ENCODE measurements around the gene FBLN1. TPM values are rescaled to one million over a fixed set of nuclear protein-coding genes. Genes with fewer than 3 reads are reported as not detected.

The FBLN1 gene
- total RNA-seq, 1 donor from 2014 or later: 186 TPM

GRCh38 chr22:45455621-45456020 lies 47.1 kb upstream of the FBLN1 start:
- no peak for TF ChIP-seq CTCF (IDR thresholded peaks at IDR 0.05)
- Mint-ChIP-seq H3K36me3 (ENCODE audit: low read depth) (no peaks in the 10 kb centered on the region), H3K4me3 (ENCODE audit: unreplicated experiment) (no peak overlapping the region), H3K27me3 (ENCODE audit: low read depth) (no peaks in the 10 kb centered on the region), H3K27ac (ENCODE audit: unreplicated experiment) (no peak overlapping the region), H3K4me1 (ENCODE audit: low read depth) (peaks cover 23% of the 10 kb centered on the region), H3K9me3 (ENCODE audit: low read depth) (no peaks in the 10 kb centered on the region)
- DNase-seq (ENCODE audit: low spot score): no peak

GRCh38 chr22:45456811-45457210 lies 45.9 kb upstream of the FBLN1 start:
- Mint-ChIP-seq H3K4me3 (ENCODE audit: unreplicated experiment) (no peak overlapping the region), H3K27me3 (ENCODE audit: low read depth) (no peaks in the 10 kb centered on the region), H3K27ac (ENCODE audit: unreplicated experiment) (no peak overlapping the region), H3K36me3 (ENCODE audit: low read depth) (no peaks in the 10 kb centered on the region), H3K4me1 (ENCODE audit: low read depth) (peaks cover 20% of the 10 kb centered on the region), H3K9me3 (ENCODE audit: low read depth) (no peaks in the 10 kb centered on the region)
- DNase-seq (ENCODE audit: low spot score): no peak
- TF ChIP-seq CTCF (IDR thresholded peaks at IDR 0.05): no peak

- Mint-ChIP-seq H3K4me3 (ENCODE audit: unreplicated experiment) (no peak overlapping the region), H3K36me3 (ENCODE audit: low read depth) (no peaks in the 10 kb centered on the region), H3K4me1 (ENCODE audit: low read depth) (peaks cover 13% of the 10 kb centered on the region), H3K27me3 (ENCODE audit: low read depth) (no peaks in the 10 kb centered on the region), H3K27ac (ENCODE audit: unreplicated experiment) (no peak overlapping the region), H3K9me3 (ENCODE audit: low read depth) (no peaks in the 10 kb centered on the region)
- no peak for DNase-seq (ENCODE audit: low spot score)
- no peak for TF ChIP-seq CTCF (IDR thresholded peaks at IDR 0.05)
Measured at GRCh38 chr22:45458532-45458931, 44.2 kb upstream of the FBLN1 start.

GRCh38 chr22:45459235-45459634 lies 43.4 kb upstream of the FBLN1 start:
- Mint-ChIP-seq H3K4me1 (ENCODE audit: low read depth) (peaks cover 13% of the 10 kb centered on the region), H3K4me3 (ENCODE audit: unreplicated experiment) (no peak overlapping the region), H3K27ac (ENCODE audit: unreplicated experiment) (no peak overlapping the region), H3K9me3 (ENCODE audit: low read depth) (peaks cover 3% of the 10 kb centered on the region), H3K36me3 (ENCODE audit: low read depth) (no peaks in the 10 kb centered on the region), H3K27me3 (ENCODE audit: low read depth) (no peaks in the 10 kb centered on the region)
- no peak for TF ChIP-seq CTCF (IDR thresholded peaks at IDR 0.05)
- DNase-seq (ENCODE audit: low spot score): no peak

GRCh38 chr22:45460288-45461109 lies 42.2 kb upstream of the FBLN1 start:
- Mint-ChIP-seq H3K36me3 (ENCODE audit: low read depth) (no peaks in the 10 kb centered on the region), H3K27me3 (ENCODE audit: low read depth) (no peaks in the 10 kb centered on the region), H3K4me1 (ENCODE audit: low read depth) (peaks cover 8% of the 10 kb centered on the region), H3K4me3 (ENCODE audit: unreplicated experiment) (no peak overlapping the region), H3K9me3 (ENCODE audit: low read depth) (peaks cover 4% of the 10 kb centered on the region), H3K27ac (ENCODE audit: unreplicated experiment) (no peak overlapping the region)
- DNase-seq (ENCODE audit: low spot score): no peak
- TF ChIP-seq CTCF (IDR thresholded peaks at IDR 0.05): no peak

All from chondrocyte (in vitro differentiated cells).